Activated CD8-positive, alpha-beta T cell treated with anti-CD3 and anti-CD28 coated beads for 36 hours (primary cell): ENCODE data around the gene ZNF532. TPM values are rescaled to one million over a fixed set of nuclear protein-coding genes. Genes with fewer than 3 reads are reported as not detected.

Source experiments
- ATAC-seq: fragments of 200-7000 bp; cut with Tn5 transposase; one replicate; pipeline ENCODE4 v1.10.0; 2021; ENCODE audit warnings: mild to moderate bottlenecking, moderate library complexity
- CTCF ChIA-PET: fragments of 350-600 bp; sonication (Branson Sonifier 250); formaldehyde crosslinking; loops from one replicate; lab custom pipeline; 2021; ENCODE audit warnings: antibody characterized with exemption; lab: Charles Lee
- POLR2A ChIA-PET: fragments of 350-600 bp; sonication (Branson Sonifier 250); formaldehyde crosslinking; loops from one replicate; lab custom pipeline; 2021; ENCODE audit warnings: antibody characterized with exemption; lab: Charles Lee
- DNase-seq: peaks from one replicate; pipeline ENCODE4 v3.0.0-alpha.2; 2020
- H3K27ac Mint-ChIP-seq: one replicate; pipeline ENCODE4 v1.8.0; 2021; ENCODE audit warnings: mild to moderate bottlenecking, mixed read lengths
- H3K27me3 Mint-ChIP-seq: one replicate; pipeline ENCODE4 v1.8.0; 2021; ENCODE audit warnings: mixed read lengths
- H3K36me3 Mint-ChIP-seq: one replicate; pipeline ENCODE4 v1.8.0; 2021; ENCODE audit warnings: low read depth, mixed read lengths
- H3K4me1 Mint-ChIP-seq: one replicate; pipeline ENCODE4 v1.8.0; 2021; ENCODE audit warnings: low read depth, mixed read lengths
- H3K4me3 Mint-ChIP-seq: one replicate; pipeline ENCODE4 v1.8.0; 2021; ENCODE audit warnings: mild to moderate bottlenecking, moderate library complexity, mixed read lengths
- H3K9me3 Mint-ChIP-seq: one replicate; pipeline ENCODE4 v1.8.0; 2021; ENCODE audit warnings: mixed read lengths
- CTCF ChIP-seq: fragments of 200-600 bp; IDR thresholded peaks from one replicate; pipeline ENCODE4 v1.8.0; 2022; ENCODE audit warnings: antibody characterized with exemption, mild to moderate bottlenecking
- intact Hi-C: fragments of 100-400 bp; cut with micrococcal nuclease; formaldehyde crosslinking; loops from one replicate; pipeline ENCODE4 v1.10.0; 2022
- total RNA-seq, 2 experiments: library from RNA; stranded (reverse); gene quantifications; one replicate each; pipeline ENCODE4 v1.2.3, GENCODE V29; 2021

ZNF532 gene
- total RNA-seq, 2 experiments from 2014 or later: 1.3 to 1.8 TPM

- Mint-ChIP-seq H3K4me1 (no peaks in the 10 kb centered on the region), H3K27me3 (peaks cover 18% of the 10 kb centered on the region), H3K9me3 (no peaks in the 10 kb centered on the region), H3K27ac (no peak overlapping the region), H3K36me3 (no peaks in the 10 kb centered on the region), H3K4me3 (no peak overlapping the region)
- no peak for TF ChIP-seq CTCF
- intact Hi-C loops: no loop called here
- no peak for ATAC-seq
- no peak for DNase-seq
- ChIA-PET CTCF (no interaction called here), POLR2A (no interaction called here)
Observed at GRCh38 chr18:58881477-58881876, 16.8 kb downstream of the ZNF532 start.

GRCh38 chr18:58882044-58882443 is 17.4 kb downstream of the ZNF532 start:
- DNase-seq (no peak), ATAC-seq (no peak)
- no peak overlapping the region for H3K4me3 Mint-ChIP-seq
- no peak overlapping the region for H3K27ac Mint-ChIP-seq
- ChIA-PET CTCF (no interaction called here), POLR2A (no interaction called here)
- H3K27me3 Mint-ChIP-seq: peaks cover 17% of the 10 kb centered on the region
- intact Hi-C loops: no loop called here
- H3K4me1 Mint-ChIP-seq: peaks cover under 1% of the 10 kb centered on the region
- no peaks in the 10 kb centered on the region for H3K36me3 Mint-ChIP-seq
- H3K9me3 Mint-ChIP-seq: no peaks in the 10 kb centered on the region
- TF ChIP-seq CTCF: no peak

GRCh38 chr18:58882686-58883085 is 18.0 kb downstream of the ZNF532 start:
- no peak for ATAC-seq
- ChIA-PET POLR2A (no interaction called here), CTCF (interaction anchor here (1.4 kb wide), 1 partner anchor 11 kb away, joined by 3 read pairs; no protein-coding TSS in a partner anchor)
- intact Hi-C loops: no loop called here
- H3K4me1 Mint-ChIP-seq: peaks cover 7% of the 10 kb centered on the region
- no peaks in the 10 kb centered on the region for H3K9me3 Mint-ChIP-seq
- no peak for DNase-seq
- H3K27ac Mint-ChIP-seq: no peak overlapping the region
- TF ChIP-seq CTCF: no peak
- no peaks in the 10 kb centered on the region for H3K36me3 Mint-ChIP-seq
- peaks cover 15% of the 10 kb centered on the region for H3K27me3 Mint-ChIP-seq
- no peak overlapping the region for H3K4me3 Mint-ChIP-seq

- Mint-ChIP-seq H3K9me3 (no peaks in the 10 kb centered on the region), H3K36me3 (no peaks in the 10 kb centered on the region), H3K4me1 (peaks cover 8% of the 10 kb centered on the region), H3K27me3 (peaks cover 15% of the 10 kb centered on the region), H3K4me3 (no peak overlapping the region), H3K27ac (no peak overlapping the region)
- intact Hi-C loops: no loop called here
- CTCF ChIA-PET: no interaction called here
- DNase-seq (no peak), ATAC-seq (no peak)
- POLR2A ChIA-PET: interaction anchor here (0.9 kb wide), 1 partner anchor 26 kb away, joined by 3 read pairs; no protein-coding TSS in a partner anchor
- no peak for TF ChIP-seq CTCF
Observed at GRCh38 chr18:58884680-58885079, 20.0 kb downstream of the ZNF532 start.

- DNase-seq (no peak), ATAC-seq (no peak)
- intact Hi-C loops: no loop called here
- no peak overlapping the region for H3K27ac Mint-ChIP-seq
- CTCF ChIA-PET: no interaction called here
- no peaks in the 10 kb centered on the region for H3K9me3 Mint-ChIP-seq
- no peaks in the 10 kb centered on the region for H3K36me3 Mint-ChIP-seq
- no peak overlapping the region for H3K4me3 Mint-ChIP-seq
- peaks cover 17% of the 10 kb centered on the region for H3K27me3 Mint-ChIP-seq
- POLR2A ChIA-PET: no interaction called here
- TF ChIP-seq CTCF: no peak
- H3K4me1 Mint-ChIP-seq: peaks cover 8% of the 10 kb centered on the region
Observed at GRCh38 chr18:58886431-58886830, 21.8 kb downstream of the ZNF532 start.
